OCI-LY3 (cell line): ENCODE data around the gene SLC9C1.
A peak's percentile ranks its signal among the peaks of the same experiment; 100 is the strongest.

Experiments used
- H2AFZ ChIP-seq: fragments of 200-600, 300-600 bp; shearing (Covaris generic); 2 replicates; pipeline ENCODE4 v1.6.0; 2014; ENCODE audit warnings: antibody characterized with exemption, low read depth, low read length
- H3K27ac ChIP-seq: fragments of 200-600, 300-600 bp; sonication (generic); 2 replicates; pipeline ENCODE4 v1.5.1; 2014; ENCODE audit warnings: mild to moderate bottlenecking, low read length, moderate library complexity, mixed read lengths
- H3K27me3 ChIP-seq: fragments of 200-600, 300-600 bp; sonication (generic); 2 replicates; pipeline ENCODE4 v1.6.1; 2014; ENCODE audit warnings: low read depth, low read length, mixed read lengths
- H3K36me3 ChIP-seq: fragments of 200-600, 300-600 bp; sonication (generic); replicated peaks from 2 replicates; pipeline ENCODE3; 2014; ENCODE audit warnings: low read depth, low read length, mixed read lengths
- H3K4me1 ChIP-seq: fragments of 300-600, 200-600 bp; sonication (generic); 2 replicates; pipeline ENCODE4 v1.6.1; 2014; ENCODE audit warnings: low read length, mixed read lengths
- H3K4me2 ChIP-seq: fragments of 200-600, 300-600 bp; sonication (generic); 2 replicates; pipeline ENCODE4 v1.6.1; 2014; ENCODE audit warnings: low read length, mixed read lengths
- H3K4me3 ChIP-seq: fragments of 300-600, 200-600 bp; sonication (generic); 2 replicates; pipeline ENCODE4 v1.5.1; 2014; ENCODE audit warnings: antibody characterized with exemption, mild to moderate bottlenecking, low read length, moderate library complexity
- H3K79me2 ChIP-seq: fragments of 300-600, 200-600 bp; shearing (Covaris generic); 2 replicates; pipeline ENCODE4 v1.6.1; 2014; ENCODE audit warnings: mild to moderate bottlenecking, low read length, mixed read lengths
- H3K9ac ChIP-seq: fragments of 300-600, 200-600 bp; shearing (Covaris generic); 2 replicates; pipeline ENCODE4 v1.6.0; 2014; ENCODE audit warnings: mild to moderate bottlenecking, low read length, moderate library complexity
- H3K9me3 ChIP-seq: fragments of 200-600, 300-600 bp; shearing (Covaris generic); 2 replicates; pipeline ENCODE4 v1.6.1; 2014; ENCODE audit warnings: low read length, mixed read lengths; ENCODE audit not compliant: insufficient read depth
- H4K20me1 ChIP-seq: fragments of 200-600, 300-600 bp; sonication (generic); 2 replicates; pipeline ENCODE4 v1.6.1; 2016; ENCODE audit warnings: low read length, mixed read lengths; ENCODE audit not compliant: insufficient read depth
- EZH2phosphoT487 ChIP-seq: fragments of 200-600 bp; shearing (Covaris generic); IDR thresholded peaks from 2 replicates; pipeline ENCODE4 v1.6.1; 2018; ENCODE audit warnings: antibody characterized with exemption, mixed run types, low read depth
- TF ChIP-seq, protein P1 (sequence below): fragments of 200-600, 300-600 bp; sonication (generic); IDR thresholded peaks from 2 replicates; pipeline ENCODE4 v1.5.1; 2014; ENCODE audit warnings: antibody characterized with exemption, low read length, low read depth

The SLC9C1 gene

DNA sequence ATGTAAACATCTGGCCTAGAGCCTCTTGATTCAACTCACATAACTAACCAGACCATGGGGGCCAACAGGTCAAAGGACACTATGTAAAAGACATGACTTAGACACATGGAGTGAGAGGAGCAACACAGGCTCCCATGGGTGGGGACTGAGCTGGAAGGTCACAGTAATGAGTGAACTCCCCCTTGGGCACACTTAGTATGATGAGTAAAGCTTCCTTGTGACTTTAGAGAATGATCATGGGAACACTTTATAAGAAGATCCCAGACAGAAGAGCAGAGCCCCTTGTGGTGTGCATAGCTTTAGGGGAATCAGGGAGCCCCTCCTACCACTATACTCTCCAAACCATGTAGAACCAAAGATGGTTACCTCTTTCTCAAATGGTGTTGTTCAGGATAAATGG, 171.1 kb downstream of the SLC9C1 start:
- peaks cover 50% of the 10 kb centered on the region for H3K4me1 ChIP-seq

GRCh38 chr3:112121577-112122547, 172.2 kb downstream of the SLC9C1 start:
- Histone ChIP-seq H2AFZ (no peak overlapping the region), H3K4me1 (peaks cover 51% of the 10 kb centered on the region), H3K36me3 (peaks cover 3% of the 10 kb centered on the region), H3K4me2 (peak overlapping the region; percentile 4; the same call in 1 of the 2 replicates), H3K27ac (no peak overlapping the region), H4K20me1 (no peaks in the 10 kb centered on the region), H3K27me3 (no peaks in the 10 kb centered on the region), H3K4me3 (no peak overlapping the region), H3K9ac (no peak overlapping the region), H3K79me2 (no peaks in the 10 kb centered on the region), H3K9me3 (no peaks in the 10 kb centered on the region)
- TF ChIP-seq EZH2phosphoT487, result no peak
- TF ChIP-seq, protein P1, sequence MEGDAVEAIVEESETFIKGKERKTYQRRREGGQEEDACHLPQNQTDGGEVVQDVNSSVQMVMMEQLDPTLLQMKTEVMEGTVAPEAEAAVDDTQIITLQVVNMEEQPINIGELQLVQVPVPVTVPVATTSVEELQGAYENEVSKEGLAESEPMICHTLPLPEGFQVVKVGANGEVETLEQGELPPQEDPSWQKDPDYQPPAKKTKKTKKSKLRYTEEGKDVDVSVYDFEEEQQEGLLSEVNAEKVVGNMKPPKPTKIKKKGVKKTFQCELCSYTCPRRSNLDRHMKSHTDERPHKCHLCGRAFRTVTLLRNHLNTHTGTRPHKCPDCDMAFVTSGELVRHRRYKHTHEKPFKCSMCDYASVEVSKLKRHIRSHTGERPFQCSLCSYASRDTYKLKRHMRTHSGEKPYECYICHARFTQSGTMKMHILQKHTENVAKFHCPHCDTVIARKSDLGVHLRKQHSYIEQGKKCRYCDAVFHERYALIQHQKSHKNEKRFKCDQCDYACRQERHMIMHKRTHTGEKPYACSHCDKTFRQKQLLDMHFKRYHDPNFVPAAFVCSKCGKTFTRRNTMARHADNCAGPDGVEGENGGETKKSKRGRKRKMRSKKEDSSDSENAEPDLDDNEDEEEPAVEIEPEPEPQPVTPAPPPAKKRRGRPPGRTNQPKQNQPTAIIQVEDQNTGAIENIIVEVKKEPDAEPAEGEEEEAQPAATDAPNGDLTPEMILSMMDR, result no peak

More for the DNA sequence above, 171.1 kb downstream of the SLC9C1 start:
- TF ChIP-seq, protein P1, result no peak
- TF ChIP-seq EZH2phosphoT487, result no peak
- Histone ChIP-seq H2AFZ (no peak overlapping the region), H3K4me2 (no peak overlapping the region), H3K4me3 (no peak overlapping the region), H3K9me3 (no peaks in the 10 kb centered on the region), H3K79me2 (no peaks in the 10 kb centered on the region), H4K20me1 (no peaks in the 10 kb centered on the region), H3K9ac (no peak overlapping the region), H3K36me3 (peaks cover 3% of the 10 kb centered on the region), H3K27ac (no peak overlapping the region), H3K27me3 (no peaks in the 10 kb centered on the region)

GRCh38 chr3:112119962-112120836, 173.8 kb downstream of the SLC9C1 start:
- no peaks in the 10 kb centered on the region for H4K20me1 ChIP-seq
- H3K4me3 ChIP-seq, result no peak overlapping the region
- H3K9me3 ChIP-seq, result no peaks in the 10 kb centered on the region
- H3K4me2 ChIP-seq, result no peak overlapping the region
- TF ChIP-seq, protein P1, result no peak
- no peak for TF ChIP-seq EZH2phosphoT487
- H3K9ac ChIP-seq, result no peak overlapping the region
- H3K4me1 ChIP-seq, result peaks cover 68% of the 10 kb centered on the region
- no peaks in the 10 kb centered on the region for H3K79me2 ChIP-seq
- H3K36me3 ChIP-seq, result peaks cover 3% of the 10 kb centered on the region
- H3K27ac ChIP-seq, result no peak overlapping the region
- no peaks in the 10 kb centered on the region for H3K27me3 ChIP-seq
- no peak overlapping the region for H2AFZ ChIP-seq
